DMS 273 (cell line): Measurements from ENCODE around the gene ADAMTSL5.
"Not testable (repeated sequence)": the region's sequence is repeated elsewhere in the genome, so short reads cannot be mapped to it uniquely, and the experiment has no call there.

Source experiments
- DNase-seq: peaks from one replicate; lab custom pipeline; 2025; ENCODE audit not compliant: unreplicated experiment; lab: John Stamatoyannopoulos, UW

The ADAMTSL5 gene

GRCh38 chr19:1512671-1513498 lies at the start of gene ADAMTSL5:
TSS of gene ADAMTSL5 (minus strand) at chr19:1513019. CDS start at chr19:1510943, 2,076 bp downstream.
- DNase-seq = peak; percentile 84

- DNase-seq = no peak
These were observed 48.5 kb upstream of the ADAMTSL5 start for GRCh38 chr19:1561236-1561842.

GRCh38 chr19:1560286-1560882 lies 47.6 kb upstream of the ADAMTSL5 start:
- DNase-seq = no peak

- DNase-seq = no peak
These were observed 45.7 kb upstream of the ADAMTSL5 start for GRCh38 chr19:1558552-1558951.

- no peak for DNase-seq
These were observed 43.7 kb upstream of the ADAMTSL5 start for GRCh38 chr19:1556390-1557070.

GRCh38 chr19:1555487-1556389 lies 42.9 kb upstream of the ADAMTSL5 start:
- no peak for DNase-seq

GRCh38 chr19:1554968-1555367 lies 42.1 kb upstream of the ADAMTSL5 start:
- DNase-seq = no peak

GRCh38 chr19:1553415-1553814 lies 40.6 kb upstream of the ADAMTSL5 start:
- DNase-seq = no peak

GRCh38 chr19:1551068-1552040 lies 38.5 kb upstream of the ADAMTSL5 start:
- DNase-seq = no peak

- no peak for DNase-seq
These were observed 36.6 kb upstream of the ADAMTSL5 start for GRCh38 chr19:1549332-1549945.

- DNase-seq = no peak
These were observed 27.6 kb upstream of the ADAMTSL5 start for GRCh38 chr19:1540365-1540925.

GRCh38 chr19:1539749-1540148 lies 26.9 kb upstream of the ADAMTSL5 start:
- not testable (repeated sequence) for DNase-seq

GRCh38 chr19:1538978-1539377 lies 26.2 kb upstream of the ADAMTSL5 start:
- DNase-seq = no peak

GRCh38 chr19:1535699-1536098 lies 22.9 kb upstream of the ADAMTSL5 start:
- DNase-seq = not testable (repeated sequence)

- DNase-seq = no peak
These were observed 22.2 kb upstream of the ADAMTSL5 start for GRCh38 chr19:1534972-1535371.

- DNase-seq = no peak
These were observed 20.8 kb upstream of the ADAMTSL5 start for GRCh38 chr19:1533510-1534150.

GRCh38 chr19:1532003-1532402 lies 19.2 kb upstream of the ADAMTSL5 start:
- DNase-seq = no peak

- no peak for DNase-seq
These were observed 18.8 kb upstream of the ADAMTSL5 start for GRCh38 chr19:1531587-1531986.
